Stimulated activated CD8-positive, alpha-beta memory T cell treated with anti-CD3 and anti-CD28 coated beads, Interleukin-7, amount 100 ng/mL, for 4 hours (primary cell): ENCODE measurements around the gene TCIRG1.
"Not testable (repeated sequence)": the region's sequence is repeated elsewhere in the genome, so short reads cannot be mapped to it uniquely, and the experiment has no call there.

Source experiments
- DNase-seq, 2 donors: peaks; one replicate each; pipeline ENCODE4 v3.0.0-alpha.2; 2020; ENCODE audit warnings: low read depth in 2 of 2

TCIRG1 gene

DNA sequence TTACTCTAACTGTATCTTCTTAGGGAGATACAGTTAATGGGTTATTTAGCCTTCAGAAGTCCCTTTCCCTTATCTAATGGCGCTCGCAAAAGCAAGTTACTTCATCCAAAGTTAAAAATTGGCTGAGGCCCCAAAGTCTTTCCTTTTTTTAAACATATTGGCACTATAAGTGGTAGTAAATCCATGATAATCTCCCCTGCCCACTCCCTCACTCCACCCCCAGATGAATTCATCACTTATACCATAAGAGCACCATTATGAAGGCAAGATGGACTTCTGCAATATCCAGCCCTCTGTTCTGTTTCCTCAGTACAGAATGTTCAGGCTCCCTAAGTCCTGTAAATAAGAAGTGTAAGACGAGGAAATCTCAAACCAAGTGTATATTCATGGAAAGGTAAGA is 44.7 kb downstream of the TCIRG1 start:
- DNase-seq = no peak

DNA sequence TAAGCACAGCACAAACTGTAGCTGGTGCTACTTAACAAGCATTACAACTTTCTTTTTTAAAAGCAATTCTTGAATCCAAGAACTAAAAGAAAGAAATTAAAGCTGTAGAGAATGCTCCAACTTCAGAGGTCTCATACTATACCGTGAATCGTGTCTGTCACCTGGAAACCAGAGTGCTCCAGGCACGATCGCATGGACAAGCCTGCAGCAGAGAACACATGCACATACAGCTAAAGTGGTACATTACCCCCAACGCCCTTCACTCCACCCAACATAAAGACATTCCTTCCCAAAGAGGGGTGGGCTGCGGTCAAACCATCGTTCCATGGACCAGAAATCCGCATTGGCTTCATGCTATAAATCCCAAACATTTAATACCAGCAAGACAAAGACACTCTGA is 50.9 kb downstream of the TCIRG1 start:
- DNase-seq = no peak

DNA sequence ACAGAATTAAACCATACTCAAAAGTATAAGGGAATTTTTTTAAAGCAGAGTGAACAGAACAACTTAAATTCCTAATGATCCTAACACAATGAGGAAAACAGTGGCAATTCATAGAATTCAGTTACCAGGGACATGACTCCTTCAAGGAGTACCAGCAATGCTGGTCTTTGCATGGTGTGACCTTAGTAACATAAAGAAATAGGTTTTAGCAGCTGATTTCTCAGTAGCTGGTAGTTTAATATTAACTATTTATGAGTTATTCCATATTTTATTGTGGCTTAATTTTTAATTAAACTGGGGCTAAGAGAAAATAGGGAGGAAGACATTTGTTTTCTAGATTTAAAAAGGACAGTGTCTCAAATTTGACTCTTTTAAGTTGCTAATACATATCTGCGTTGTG is 51.5 kb downstream of the TCIRG1 start:
- no peak for DNase-seq

DNA sequence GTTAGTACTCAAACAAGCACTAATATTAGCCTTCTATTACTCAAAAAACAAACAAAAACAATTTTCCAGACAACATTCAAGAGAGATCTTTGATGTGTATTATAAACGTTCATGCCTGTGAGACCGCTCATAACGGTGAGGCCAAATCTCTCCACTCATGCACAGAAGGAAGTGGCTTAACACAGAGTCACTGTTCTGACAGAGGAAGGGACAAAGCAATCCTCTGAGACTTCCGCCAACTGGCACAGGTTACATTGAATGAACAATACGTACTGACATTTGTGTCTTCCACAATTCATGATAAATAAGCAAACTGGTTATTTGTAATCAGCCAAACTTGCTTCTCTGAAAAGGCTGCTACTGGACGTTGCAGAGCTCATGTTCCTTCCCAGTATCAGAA is 51.9 kb downstream of the TCIRG1 start:
- DNase-seq = no peak

- no peak for DNase-seq
Observed at GRCh38 chr11:68092411-68092810, 53.6 kb downstream of the TCIRG1 start.

GRCh38 chr11:68092946-68093345 is 54.1 kb downstream of the TCIRG1 start:
- not testable (repeated sequence) for DNase-seq

GRCh38 chr11:68093565-68093964 is 54.7 kb downstream of the TCIRG1 start:
- DNase-seq = no peak

DNA sequence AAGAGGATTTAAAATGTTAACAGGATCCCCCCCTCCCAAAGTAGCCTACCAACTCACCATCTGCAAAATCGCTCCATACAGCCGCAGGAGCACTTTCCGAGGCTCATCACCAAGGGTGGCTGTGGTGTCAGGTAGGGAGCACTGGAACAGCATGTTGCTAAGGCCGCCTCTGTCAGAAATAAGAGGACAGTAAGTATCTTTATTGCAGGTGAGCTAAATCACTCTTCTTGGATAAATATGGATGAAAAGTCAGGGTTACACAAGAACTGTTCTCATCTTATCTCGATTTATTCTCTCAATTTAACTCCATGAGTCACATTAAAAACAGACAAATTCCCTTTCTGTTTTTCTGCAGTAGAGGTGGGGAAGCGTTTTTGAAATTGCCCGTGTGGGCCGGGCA is 58.1 kb downstream of the TCIRG1 start:
- DNase-seq = no peak

DNA sequence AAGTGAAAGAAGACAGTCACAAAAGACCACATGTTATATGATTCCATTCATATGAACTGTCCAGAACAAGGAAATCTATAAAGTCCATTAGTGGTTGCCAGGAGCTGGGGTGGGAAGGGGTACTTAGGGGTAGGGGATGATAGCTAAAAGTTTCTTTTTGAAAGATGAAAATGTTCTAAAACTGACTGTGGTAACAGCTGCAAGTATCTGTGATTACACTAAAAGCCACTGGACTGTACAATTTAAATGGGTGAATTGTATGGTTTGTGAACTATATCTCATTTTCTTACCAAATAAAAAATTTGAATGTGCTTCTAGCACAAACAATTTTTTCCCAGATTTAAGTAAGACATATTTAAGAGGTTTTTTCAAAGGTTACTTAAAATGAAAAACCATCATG is 60.2 kb downstream of the TCIRG1 start:
- no peak for DNase-seq

- DNase-seq = no peak
Observed at GRCh38 chr11:68099474-68100405, 60.9 kb downstream of the TCIRG1 start.
